ENCODE results near the gene PCBP1. TPM values are rescaled to one million over a fixed set of nuclear protein-coding genes. Genes with fewer than 3 reads are reported as not detected.

PCBP1 gene
- total and polyA plus RNA-seq, 2 experiments from 2014 or later = 212 to 393 TPM

- Mint-ChIP-seq H3K4me1 (peaks cover 39% of the 10 kb centered on the region), H3K4me3 (peak overlapping the region; percentile 53; the same call in 2 of the 3 replicates), H3K36me3 (ENCODE audit: low read depth) (no peaks in the 10 kb centered on the region), H3K9me3 (no peaks in the 10 kb centered on the region; the same call in 2 of the 3 replicates), H3K27me3 (ENCODE audit: insufficient read depth, low read depth, poor library complexity) (peaks cover 11% of the 10 kb centered on the region), H3K27ac (peak overlapping the region; percentile 92)
- Histone ChIP-seq H3F3A (replicated peaks; ENCODE audit: low read depth) (no peaks in the 10 kb centered on the region), H3K79me2 (replicated peaks; ENCODE audit: insufficient read depth) (no peaks in the 10 kb centered on the region), H3K36me3 (ENCODE audit: insufficient read depth) (no peaks in the 10 kb centered on the region), H3K9me2 (ENCODE audit: insufficient read depth) (no peaks in the 10 kb centered on the region), H3K27me3 (ENCODE audit: insufficient read depth) (no peaks in the 10 kb centered on the region), H4K20me1 (replicated peaks; ENCODE audit: insufficient read depth) (no peaks in the 10 kb centered on the region), H2AFZ (no peak overlapping the region), H3K4me1 (ENCODE audit: insufficient read depth) (peaks cover 33% of the 10 kb centered on the region), H3K4me2 (peak overlapping the region; percentile 6; the same call in 1 of the 2 replicates), H3K27ac (ENCODE audit: low read depth) (peak overlapping the region; percentile 33; the same call in 1 of the 2 replicates), H3K4me3 (no peak overlapping the region)
- DNase-seq (ENCODE audit: low spot score) = peak; percentile 67
- no peak for TF ChIP-seq ZNF331 (CRISPR knock-in tag; IDR thresholded peaks at IDR 0.05; ENCODE audit: low read depth)
- TF ChIP-seq ETS1 (IDR thresholded peaks at IDR 0.05) = no peak
- no peak for TF ChIP-seq EZH2phosphoT487 (IDR thresholded peaks at IDR 0.05; ENCODE audit: unreplicated experiment)
- TF ChIP-seq, protein P1, sequence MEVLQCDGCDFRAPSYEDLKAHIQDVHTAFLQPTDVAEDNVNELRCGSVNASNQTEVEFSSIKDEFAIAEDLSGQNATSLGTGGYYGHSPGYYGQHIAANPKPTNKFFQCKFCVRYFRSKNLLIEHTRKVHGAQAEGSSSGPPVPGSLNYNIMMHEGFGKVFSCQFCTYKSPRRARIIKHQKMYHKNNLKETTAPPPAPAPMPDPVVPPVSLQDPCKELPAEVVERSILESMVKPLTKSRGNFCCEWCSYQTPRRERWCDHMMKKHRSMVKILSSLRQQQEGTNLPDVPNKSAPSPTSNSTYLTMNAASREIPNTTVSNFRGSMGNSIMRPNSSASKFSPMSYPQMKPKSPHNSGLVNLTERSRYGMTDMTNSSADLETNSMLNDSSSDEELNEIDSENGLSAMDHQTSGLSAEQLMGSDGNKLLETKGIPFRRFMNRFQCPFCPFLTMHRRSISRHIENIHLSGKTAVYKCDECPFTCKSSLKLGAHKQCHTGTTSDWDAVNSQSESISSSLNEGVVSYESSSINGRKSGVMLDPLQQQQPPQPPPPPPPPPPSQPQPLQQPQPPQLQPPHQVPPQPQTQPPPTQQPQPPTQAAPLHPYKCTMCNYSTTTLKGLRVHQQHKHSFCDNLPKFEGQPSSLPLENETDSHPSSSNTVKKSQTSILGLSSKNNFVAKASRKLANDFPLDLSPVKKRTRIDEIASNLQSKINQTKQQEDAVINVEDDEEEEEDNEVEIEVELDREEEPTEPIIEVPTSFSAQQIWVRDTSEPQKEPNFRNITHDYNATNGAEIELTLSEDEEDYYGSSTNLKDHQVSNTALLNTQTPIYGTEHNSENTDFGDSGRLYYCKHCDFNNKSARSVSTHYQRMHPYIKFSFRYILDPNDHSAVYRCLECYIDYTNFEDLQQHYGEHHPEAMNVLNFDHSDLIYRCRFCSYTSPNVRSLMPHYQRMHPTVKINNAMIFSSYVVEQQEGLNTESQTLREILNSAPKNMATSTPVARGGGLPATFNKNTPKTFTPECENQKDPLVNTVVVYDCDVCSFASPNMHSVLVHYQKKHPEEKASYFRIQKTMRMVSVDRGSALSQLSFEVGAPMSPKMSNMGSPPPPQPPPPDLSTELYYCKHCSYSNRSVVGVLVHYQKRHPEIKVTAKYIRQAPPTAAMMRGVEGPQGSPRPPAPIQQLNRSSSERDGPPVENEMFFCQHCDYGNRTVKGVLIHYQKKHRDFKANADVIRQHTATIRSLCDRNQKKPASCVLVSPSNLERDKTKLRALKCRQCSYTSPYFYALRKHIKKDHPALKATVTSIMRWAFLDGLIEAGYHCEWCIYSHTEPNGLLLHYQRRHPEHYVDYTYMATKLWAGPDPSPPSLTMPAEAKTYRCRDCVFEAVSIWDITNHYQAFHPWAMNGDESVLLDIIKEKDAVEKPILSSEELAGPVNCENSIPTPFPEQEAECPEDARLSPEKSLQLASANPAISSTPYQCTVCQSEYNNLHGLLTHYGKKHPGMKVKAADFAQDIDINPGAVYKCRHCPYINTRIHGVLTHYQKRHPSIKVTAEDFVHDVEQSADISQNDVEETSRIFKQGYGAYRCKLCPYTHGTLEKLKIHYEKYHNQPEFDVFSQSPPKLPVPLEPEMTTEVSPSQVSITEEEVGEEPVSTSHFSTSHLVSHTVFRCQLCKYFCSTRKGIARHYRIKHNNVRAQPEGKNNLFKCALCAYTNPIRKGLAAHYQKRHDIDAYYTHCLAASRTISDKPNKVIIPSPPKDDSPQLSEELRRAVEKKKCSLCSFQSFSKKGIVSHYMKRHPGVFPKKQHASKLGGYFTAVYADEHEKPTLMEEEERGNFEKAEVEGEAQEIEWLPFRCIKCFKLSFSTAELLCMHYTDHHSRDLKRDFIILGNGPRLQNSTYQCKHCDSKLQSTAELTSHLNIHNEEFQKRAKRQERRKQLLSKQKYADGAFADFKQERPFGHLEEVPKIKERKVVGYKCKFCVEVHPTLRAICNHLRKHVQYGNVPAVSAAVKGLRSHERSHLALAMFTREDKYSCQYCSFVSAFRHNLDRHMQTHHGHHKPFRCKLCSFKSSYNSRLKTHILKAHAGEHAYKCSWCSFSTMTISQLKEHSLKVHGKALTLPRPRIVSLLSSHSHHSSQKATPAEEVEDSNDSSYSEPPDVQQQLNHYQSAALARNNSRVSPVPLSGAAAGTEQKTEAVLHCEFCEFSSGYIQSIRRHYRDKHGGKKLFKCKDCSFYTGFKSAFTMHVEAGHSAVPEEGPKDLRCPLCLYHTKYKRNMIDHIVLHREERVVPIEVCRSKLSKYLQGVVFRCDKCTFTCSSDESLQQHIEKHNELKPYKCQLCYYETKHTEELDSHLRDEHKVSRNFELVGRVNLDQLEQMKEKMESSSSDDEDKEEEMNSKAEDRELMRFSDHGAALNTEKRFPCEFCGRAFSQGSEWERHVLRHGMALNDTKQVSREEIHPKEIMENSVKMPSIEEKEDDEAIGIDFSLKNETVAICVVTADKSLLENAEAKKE (CRISPR knock-in tag; IDR thresholded peaks at IDR 0.05) = no peak
- no peak for TF ChIP-seq ZNF114 (CRISPR knock-in tag; IDR thresholded peaks at IDR 0.05)
- no peak for TF ChIP-seq NANOG (IDR thresholded peaks at IDR 0.05; ENCODE audit: borderline replicate concordance)
- no peak for TF ChIP-seq CREB1 (CRISPR knock-in tag; IDR thresholded peaks at IDR 0.05; ENCODE audit: low read depth)
- no peak for TF ChIP-seq JUNB (IDR thresholded peaks at IDR 0.05; ENCODE audit: unreplicated experiment)
- no peak for TF ChIP-seq CTCF (conservative IDR thresholded peaks at IDR 0.05; ENCODE audit: low read depth in 2 of 2)
- no peak for TF ChIP-seq POLR2AphosphoS5 (IDR thresholded peaks at IDR 0.05; ENCODE audit: low read depth)
- TF ChIP-seq REST (IDR thresholded peaks at IDR 0.05; ENCODE audit: unreplicated experiment) = no peak
- no peak for TF ChIP-seq STAT1 (IDR thresholded peaks at IDR 0.05; ENCODE audit: unreplicated experiment)
- TF ChIP-seq EZH2 (IDR thresholded peaks at IDR 0.05; ENCODE audit: low read depth, unreplicated experiment) = no peak
- peak; percentile 25; the same call in 2 of the 3 replicates for ATAC-seq
These were observed 17.2 kb downstream of the PCBP1 start for GRCh38 chr2:70104231-70105111.
